Measurements from ENCODE around the gene MTHFD1L. TPM values are rescaled to one million over a fixed set of nuclear protein-coding genes. Genes with fewer than 3 reads are reported as not detected.

MTHFD1L gene
- total RNA-seq, 2 donors from 2014 or later: 9.2 to 23.3 TPM

GRCh38 chr6:151149793-151150192 lies 284.3 kb downstream of the MTHFD1L start:
- Histone ChIP-seq H3K36me3 (no peaks in the 10 kb centered on the region), H3K27ac (no peak overlapping the region), H3K27me3 (no peaks in the 10 kb centered on the region), H3K4me1 (no peaks in the 10 kb centered on the region), H3K9ac (ENCODE audit: low read depth in 2 of 2, low read length in 2 of 2) (no peak overlapping the region), H3K4me3 (no peak overlapping the region), H3K9me3 (no peaks in the 10 kb centered on the region)
- TF ChIP-seq, protein P1, sequence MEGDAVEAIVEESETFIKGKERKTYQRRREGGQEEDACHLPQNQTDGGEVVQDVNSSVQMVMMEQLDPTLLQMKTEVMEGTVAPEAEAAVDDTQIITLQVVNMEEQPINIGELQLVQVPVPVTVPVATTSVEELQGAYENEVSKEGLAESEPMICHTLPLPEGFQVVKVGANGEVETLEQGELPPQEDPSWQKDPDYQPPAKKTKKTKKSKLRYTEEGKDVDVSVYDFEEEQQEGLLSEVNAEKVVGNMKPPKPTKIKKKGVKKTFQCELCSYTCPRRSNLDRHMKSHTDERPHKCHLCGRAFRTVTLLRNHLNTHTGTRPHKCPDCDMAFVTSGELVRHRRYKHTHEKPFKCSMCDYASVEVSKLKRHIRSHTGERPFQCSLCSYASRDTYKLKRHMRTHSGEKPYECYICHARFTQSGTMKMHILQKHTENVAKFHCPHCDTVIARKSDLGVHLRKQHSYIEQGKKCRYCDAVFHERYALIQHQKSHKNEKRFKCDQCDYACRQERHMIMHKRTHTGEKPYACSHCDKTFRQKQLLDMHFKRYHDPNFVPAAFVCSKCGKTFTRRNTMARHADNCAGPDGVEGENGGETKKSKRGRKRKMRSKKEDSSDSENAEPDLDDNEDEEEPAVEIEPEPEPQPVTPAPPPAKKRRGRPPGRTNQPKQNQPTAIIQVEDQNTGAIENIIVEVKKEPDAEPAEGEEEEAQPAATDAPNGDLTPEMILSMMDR (IDR thresholded peaks at IDR 0.05): no peak
- DNase-seq: no peak
- intact Hi-C loops (cut with DNase I): no loop called here

Measured in colonic mucosa (tissue), 4 donors.